GM21619 (cell line): ENCODE results near the gene C1orf146.
"Not testable (repeated sequence)": the region's sequence is repeated elsewhere in the genome, so short reads cannot be mapped to it uniquely, and the experiment has no call there.

Source experiments
- ATAC-seq: cut with Tn5 transposase; IDR thresholded peaks from one replicate; pipeline ENCODE4 v1.9.1; 2021; ENCODE audit not compliant: unreplicated experiment

The C1orf146 gene

DNA sequence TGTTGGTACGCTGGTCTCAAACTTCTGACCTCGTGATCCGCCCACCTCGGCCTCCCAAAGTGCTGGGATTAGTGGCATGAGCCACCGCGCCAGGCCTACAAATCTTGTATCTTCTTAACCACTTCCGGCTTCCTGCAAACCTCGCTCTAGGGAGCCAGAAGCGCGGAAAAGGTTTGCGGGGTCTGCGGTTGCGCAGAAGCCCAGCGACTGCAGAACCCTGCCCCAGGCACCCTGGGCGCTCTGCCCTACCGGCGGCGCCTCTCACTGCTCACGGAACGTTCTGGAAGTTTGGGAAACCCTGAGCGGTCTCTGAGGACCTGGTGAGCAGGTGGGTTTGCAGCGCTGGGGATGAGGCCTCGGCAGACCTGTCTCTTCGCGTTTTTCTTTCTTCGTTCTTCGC is at the start of gene C1orf146:
Gene C1orf146, plus strand, starts transcription at position 195 of the 400 bp plus-strand sequence. CDS start 13,506 bp downstream, outside the sequence.
- no peak for ATAC-seq

GRCh38 chr1:92168657-92169056 is 49.1 kb upstream of the C1orf146 start:
- ATAC-seq = no peak

GRCh38 chr1:92169214-92170005 is 48.3 kb upstream of the C1orf146 start:
- ATAC-seq = no peak

DNA sequence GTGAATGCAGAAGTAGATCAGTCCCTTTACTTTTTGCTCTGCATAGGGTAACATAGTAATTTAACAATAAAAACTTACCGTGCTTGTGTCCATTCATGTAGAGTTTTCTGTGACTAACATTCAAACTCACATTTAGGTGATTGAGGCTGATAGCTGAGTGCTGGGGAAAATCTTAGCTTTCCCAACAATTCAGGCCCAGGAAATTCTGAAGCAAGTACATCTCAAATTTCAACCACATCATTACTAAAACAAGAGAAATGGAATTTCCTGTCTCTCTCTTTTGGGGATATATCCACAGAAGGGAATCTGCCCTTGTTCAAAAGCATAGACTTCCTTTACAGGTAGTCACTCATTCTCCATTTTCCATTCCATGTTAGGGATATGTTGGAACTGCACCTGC is 33.1 kb upstream of the C1orf146 start:
- ATAC-seq = no peak

GRCh38 chr1:92186081-92186480 is 31.6 kb upstream of the C1orf146 start:
- ATAC-seq = no peak

DNA sequence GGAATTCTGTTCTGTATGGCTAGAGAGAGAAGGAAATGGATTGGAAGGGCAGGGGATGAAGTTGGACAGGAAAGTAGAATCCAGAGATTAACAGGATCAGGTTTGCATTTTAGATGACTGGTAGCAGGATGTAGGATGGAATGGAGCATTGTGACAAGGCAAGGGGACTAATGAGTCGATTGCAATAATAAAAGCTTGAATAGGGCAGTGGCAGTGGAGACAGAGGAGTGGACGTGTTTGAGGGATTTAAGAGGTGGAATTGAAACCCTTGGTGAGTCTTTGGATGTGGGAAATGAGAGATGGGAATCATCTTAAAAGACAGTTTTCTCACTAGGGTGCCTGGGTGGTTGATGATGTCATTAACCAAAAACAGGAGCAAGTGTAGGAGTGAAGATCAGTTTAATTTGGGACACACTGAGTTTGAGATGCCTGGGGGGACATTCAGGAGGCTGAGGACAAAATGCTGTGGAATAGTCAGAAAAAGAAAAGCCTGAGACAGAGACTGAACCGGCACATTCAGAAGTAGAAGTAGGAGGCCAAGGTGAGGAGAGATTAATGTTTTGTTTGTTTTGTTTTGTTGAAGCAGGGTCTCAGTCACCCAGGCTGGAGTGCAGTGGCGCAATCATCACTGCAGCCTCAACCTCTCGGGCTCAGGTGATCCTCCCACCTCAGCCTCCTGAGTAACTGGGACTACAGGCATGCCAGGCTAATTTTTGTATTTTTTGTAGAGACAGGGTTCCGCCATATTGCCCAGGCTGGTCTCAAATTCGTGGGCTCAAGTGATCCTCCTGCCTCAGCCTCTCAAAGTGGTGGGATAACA is 29.1 kb upstream of the C1orf146 start:
- no peak for ATAC-seq

- no peak for ATAC-seq
Measured at GRCh38 chr1:92191726-92192125, 26.0 kb upstream of the C1orf146 start.

GRCh38 chr1:92192246-92192645 is 25.5 kb upstream of the C1orf146 start:
- no peak for ATAC-seq

GRCh38 chr1:92194511-92194910 is 23.2 kb upstream of the C1orf146 start:
- no peak for ATAC-seq

GRCh38 chr1:92201973-92202372 is 15.7 kb upstream of the C1orf146 start:
- ATAC-seq = no peak

DNA sequence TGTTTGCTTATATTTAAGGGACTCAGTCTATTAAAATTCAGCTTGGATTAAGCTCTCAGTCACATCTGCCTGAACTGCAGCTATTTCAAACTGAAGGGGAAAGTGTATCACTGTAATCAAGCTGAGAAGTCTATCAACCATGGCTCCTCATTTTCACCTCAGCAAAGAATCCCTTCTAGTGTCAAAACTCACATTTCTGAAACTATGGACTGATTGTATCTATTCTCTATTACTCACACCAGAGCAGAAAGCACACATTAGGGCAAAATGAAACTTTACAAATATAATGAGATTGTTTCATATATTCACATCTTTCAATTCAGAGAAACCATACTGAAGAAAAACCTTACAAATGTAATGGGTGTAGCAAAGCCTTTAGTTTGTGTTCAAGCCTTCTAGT is 14.6 kb upstream of the C1orf146 start:
- no peak for ATAC-seq

DNA sequence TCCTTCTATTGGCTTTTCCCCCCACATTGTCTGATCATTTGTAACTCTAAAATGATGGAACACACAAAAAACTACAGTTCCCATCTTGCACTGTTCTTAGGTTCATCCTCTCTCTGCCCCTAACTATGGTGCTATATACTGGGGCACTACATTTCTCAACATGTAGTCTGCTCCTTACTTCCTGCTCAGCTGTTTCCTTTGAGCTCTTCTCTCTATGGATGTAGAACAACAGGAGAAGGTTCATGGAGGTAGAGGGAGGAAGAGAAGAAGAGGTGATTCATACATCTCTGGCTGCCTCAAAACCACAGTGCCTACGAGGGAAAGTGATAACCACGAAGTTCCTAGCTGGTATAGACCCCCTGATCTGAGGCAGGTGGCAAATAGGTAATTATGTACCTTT is 7.0 kb upstream of the C1orf146 start:
- ATAC-seq = no peak

DNA sequence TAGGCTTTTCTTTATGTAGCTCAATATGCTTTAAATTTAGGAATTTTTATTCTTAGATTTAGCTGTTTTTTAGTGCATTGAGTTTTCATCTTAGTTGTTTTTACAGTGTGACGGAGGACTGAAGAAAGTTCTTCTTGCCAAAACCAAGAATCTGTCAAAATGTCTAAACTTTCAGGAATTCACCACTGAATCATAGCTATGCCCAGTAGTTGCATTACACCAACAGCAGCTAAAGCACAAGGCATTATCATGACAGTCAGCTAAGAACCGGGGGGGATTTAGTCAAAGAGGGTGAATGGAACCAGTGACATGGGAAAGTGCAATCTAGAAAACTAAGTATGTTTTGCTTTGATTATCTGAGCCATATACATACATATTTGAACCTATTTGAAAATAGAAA is 6.5 kb upstream of the C1orf146 start:
- ATAC-seq = no peak

DNA sequence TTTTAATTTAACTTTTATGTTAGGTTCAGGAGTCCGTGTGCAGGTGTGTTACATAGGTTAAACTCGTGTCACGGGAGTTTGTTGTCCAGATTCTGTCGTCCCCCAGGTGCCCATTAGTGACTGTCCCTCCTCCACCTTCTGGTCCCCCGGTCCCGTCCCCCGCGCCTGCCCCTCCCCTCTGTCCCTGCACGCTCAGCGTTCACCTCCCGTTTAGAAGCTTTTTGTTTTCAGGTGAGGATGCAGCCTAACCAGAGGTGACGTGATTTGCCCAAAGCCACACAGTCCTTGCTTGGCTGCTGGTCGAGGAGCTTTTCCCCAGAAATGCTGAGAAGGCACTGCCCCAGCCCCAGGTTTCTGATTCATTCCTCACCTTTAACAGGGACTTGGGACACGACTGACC is 844 bp downstream of the C1orf146 start:
- ATAC-seq = no peak

GRCh38 chr1:92219028-92219427 is 1.3 kb downstream of the C1orf146 start:
- ATAC-seq = no peak

GRCh38 chr1:92228401-92228800 is 10.7 kb downstream of the C1orf146 start:
- ATAC-seq = no peak

- ATAC-seq = no peak
Measured at GRCh38 chr1:92230736-92231135, 13.0 kb downstream of the C1orf146 start.

DNA sequence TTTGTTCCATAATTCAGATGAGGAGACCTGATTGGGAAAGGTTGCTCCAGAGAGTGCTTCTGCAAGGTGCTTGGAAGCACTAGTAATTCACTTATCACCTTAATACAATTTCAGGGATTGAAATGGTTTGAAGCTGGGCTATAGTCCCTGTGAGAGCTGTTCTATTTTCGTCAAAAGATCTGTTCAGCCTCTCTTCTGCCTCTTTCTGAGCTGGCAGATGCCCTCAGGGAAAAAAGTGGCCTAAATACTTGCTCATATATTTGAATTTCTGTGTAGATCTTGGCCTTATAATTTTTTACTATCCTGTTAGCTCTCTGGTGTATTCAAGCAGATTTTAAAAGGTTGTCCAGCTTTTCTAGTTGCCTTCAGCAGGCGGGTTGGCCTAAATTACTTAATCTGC is 22.3 kb downstream of the C1orf146 start:
- no peak for ATAC-seq

GRCh38 chr1:92244376-92244775 is 26.7 kb downstream of the C1orf146 start:
- ATAC-seq = no peak

- ATAC-seq = not testable (repeated sequence)
Measured at GRCh38 chr1:92254714-92255113, 37.0 kb downstream of the C1orf146 start.

DNA sequence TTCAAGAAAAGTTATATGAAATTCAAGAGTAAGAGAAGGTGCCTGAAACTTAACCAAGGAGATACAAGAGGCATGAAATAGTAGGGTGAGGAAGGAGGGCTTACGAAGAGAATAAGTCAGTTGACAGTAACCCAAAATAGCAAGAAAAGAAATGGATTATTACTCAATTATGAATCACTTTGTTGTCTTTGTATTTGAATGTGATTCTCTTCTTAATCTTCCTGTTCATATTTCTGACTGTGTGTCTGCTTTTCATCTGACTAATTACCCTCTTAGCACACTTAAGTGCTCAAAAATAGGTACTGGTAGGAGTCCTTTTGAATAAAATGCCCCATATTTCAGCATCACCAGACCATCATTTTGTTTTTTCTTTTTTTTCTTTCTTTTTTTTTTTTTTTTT is 41.6 kb downstream of the C1orf146 start:
- no peak for ATAC-seq

DNA sequence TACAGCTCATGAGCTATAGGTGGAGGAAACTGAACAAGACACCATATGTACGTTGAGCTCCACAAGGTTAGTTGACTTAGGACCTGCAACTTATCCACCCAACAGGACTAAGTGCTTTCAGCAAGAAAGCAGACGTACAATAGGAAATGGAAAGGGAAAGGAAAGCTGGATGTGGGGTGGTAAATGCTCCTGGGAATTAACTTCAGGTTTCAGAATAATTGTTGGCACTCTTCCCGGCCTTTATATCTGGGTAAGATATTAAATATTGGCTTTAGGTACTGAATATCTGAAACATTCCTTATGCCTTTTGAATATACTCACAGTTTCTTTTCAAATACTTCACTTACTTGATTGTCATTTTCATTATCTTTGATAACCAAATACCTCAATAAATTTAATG is 44.8 kb downstream of the C1orf146 start:
- ATAC-seq = no peak
